Upper lobe of right lung (tissue), 1 donor: ENCODE results near the gene LRFN2. TPM values are rescaled to one million over a fixed set of nuclear protein-coding genes. Genes with fewer than 3 reads are reported as not detected.
A peak's percentile ranks its signal among the peaks of the same experiment; 100 is the strongest.

Experiments
- ATAC-seq: fragments of 200-7000 bp; cut with Tn5 transposase; one replicate; pipeline ENCODE4 v1.9.1; 2020; ENCODE audit warnings: mild to moderate bottlenecking, moderate library complexity
- DNase-seq: peaks from one replicate; pipeline ENCODE4 v3.0.0-alpha.2; 2020
- H3K27ac ChIP-seq: fragments of 200-600 bp; one replicate; pipeline ENCODE4 v1.8.0; 2022
- H3K27me3 ChIP-seq: fragments of 200-600 bp; one replicate; pipeline ENCODE4 v1.8.0; 2022; ENCODE audit warnings: mild to moderate bottlenecking
- H3K36me3 ChIP-seq: fragments of 200-600 bp; one replicate; pipeline ENCODE4 v1.8.0; 2022
- H3K4me1 ChIP-seq: fragments of 200-600 bp; one replicate; pipeline ENCODE4 v1.8.0; 2022
- H3K4me3 ChIP-seq: fragments of 200-600 bp; one replicate; pipeline ENCODE4 v1.8.0; 2022; ENCODE audit warnings: mild to moderate bottlenecking
- H3K9me3 ChIP-seq: fragments of 200-600 bp; one replicate; pipeline ENCODE4 v1.8.0; 2022
- CTCF ChIP-seq: fragments of 200-600 bp; IDR thresholded peaks from one replicate; pipeline ENCODE4 v1.8.0; 2022; ENCODE audit warnings: antibody characterized with exemption
- intact Hi-C: fragments of 100-400 bp; cut with DNase I; formaldehyde crosslinking; loops from one replicate; pipeline ENCODE4 v1.11.0; 2022
- total RNA-seq: library from RNA; stranded (reverse); fragmentation: NEBNext Ultra II Directional; extraction: Animal tissue kit (Norgen Biotek cat#: 25700); gene quantifications from one replicate; pipeline ENCODE4 v1.2.1, GENCODE V29; 2021
- donor health status: DM: no; HTN: yes; CAD: no; lungs with severe emphysema.

Gene LRFN2
- total RNA-seq, 1 donor from 2014 or later, result not detected

- H3K4me1 ChIP-seq, result no peaks in the 10 kb centered on the region
- intact Hi-C loops, result no loop called here
- ATAC-seq (no peak), DNase-seq (no peak)
- TF ChIP-seq CTCF, result no peak
- no peak overlapping the region for H3K4me3 ChIP-seq
- H3K9me3 ChIP-seq, result no peaks in the 10 kb centered on the region
- H3K27me3 ChIP-seq, result no peaks in the 10 kb centered on the region
- H3K36me3 ChIP-seq, result no peaks in the 10 kb centered on the region
- H3K27ac ChIP-seq, result no peak overlapping the region
Measured at GRCh38 chr6:40568062-40568708, 19.0 kb downstream of the LRFN2 start.

GRCh38 chr6:40563111-40563510 lies 24.1 kb downstream of the LRFN2 start:
- DNase-seq (no peak), ATAC-seq (no peak)
- H3K4me1 ChIP-seq, result no peaks in the 10 kb centered on the region
- H3K27ac ChIP-seq, result no peak overlapping the region
- no peak for TF ChIP-seq CTCF
- no peaks in the 10 kb centered on the region for H3K36me3 ChIP-seq
- no peak overlapping the region for H3K4me3 ChIP-seq
- H3K27me3 ChIP-seq, result no peaks in the 10 kb centered on the region
- H3K9me3 ChIP-seq, result no peaks in the 10 kb centered on the region
- intact Hi-C loops, result no loop called here

- H3K9me3 ChIP-seq, result no peaks in the 10 kb centered on the region
- no peak overlapping the region for H3K4me3 ChIP-seq
- no peaks in the 10 kb centered on the region for H3K36me3 ChIP-seq
- DNase-seq, result peak; percentile 26
- ATAC-seq, result no peak
- no peak overlapping the region for H3K27ac ChIP-seq
- no peak for TF ChIP-seq CTCF
- no peaks in the 10 kb centered on the region for H3K4me1 ChIP-seq
- intact Hi-C loops, result no loop called here
- no peaks in the 10 kb centered on the region for H3K27me3 ChIP-seq
Measured at GRCh38 chr6:40559056-40559455, 28.1 kb downstream of the LRFN2 start.

- no peak for TF ChIP-seq CTCF
- H3K36me3 ChIP-seq, result no peaks in the 10 kb centered on the region
- H3K9me3 ChIP-seq, result no peaks in the 10 kb centered on the region
- no peak overlapping the region for H3K27ac ChIP-seq
- DNase-seq, result no peak
- no peak for ATAC-seq
- intact Hi-C loops, result no loop called here
- H3K27me3 ChIP-seq, result no peaks in the 10 kb centered on the region
- no peaks in the 10 kb centered on the region for H3K4me1 ChIP-seq
- H3K4me3 ChIP-seq, result no peak overlapping the region
Measured at GRCh38 chr6:40558102-40558501, 29.1 kb downstream of the LRFN2 start.

GRCh38 chr6:40556881-40557280 lies 30.3 kb downstream of the LRFN2 start:
- Histone ChIP-seq H3K27me3 (no peaks in the 10 kb centered on the region), H3K36me3 (no peaks in the 10 kb centered on the region), H3K4me3 (no peak overlapping the region), H3K9me3 (no peaks in the 10 kb centered on the region), H3K4me1 (no peaks in the 10 kb centered on the region), H3K27ac (no peak overlapping the region)
- no peak for TF ChIP-seq CTCF
- ATAC-seq, result no peak
- intact Hi-C loops, result no loop called here
- peak; percentile 32 for DNase-seq

- DNase-seq (peak; percentile 40), ATAC-seq (no peak)
- no peak overlapping the region for H3K4me3 ChIP-seq
- intact Hi-C loops, result no loop called here
- TF ChIP-seq CTCF, result no peak
- H3K36me3 ChIP-seq, result no peaks in the 10 kb centered on the region
- no peaks in the 10 kb centered on the region for H3K9me3 ChIP-seq
- H3K27me3 ChIP-seq, result no peaks in the 10 kb centered on the region
- no peak overlapping the region for H3K27ac ChIP-seq
- no peaks in the 10 kb centered on the region for H3K4me1 ChIP-seq
Measured at GRCh38 chr6:40556023-40556422, 31.1 kb downstream of the LRFN2 start.
